A549 (cell line): ENCODE data around the gene TAC3. TPM values are rescaled to one million over a fixed set of nuclear protein-coding genes. Genes with fewer than 3 reads are reported as not detected.
"Not testable (repeated sequence)": the region's sequence is repeated elsewhere in the genome, so short reads cannot be mapped to it uniquely, and the experiment has no call there.

ENCODE experiments used
- ATAC-seq, 2 experiments: fragments of 200-7000 bp in 1 of 2; fragments of >200 bp in 1 of 2; cut with Nextera tagmentation in 1 of 2; cut with Tn5 transposase in 1 of 2; 3 replicates each; pipeline versions ENCODE4 v1.8.0 to v1.9.1; 2018 to 2020; ENCODE audit warnings: mild to moderate bottlenecking in 1 of 2, moderate library complexity in 1 of 2
- CTCF ChIA-PET: fragments of 300-600 bp; sonication (Branson Sonifier 250); formaldehyde crosslinking; extraction: SDS; loops from one replicate; lab custom pipeline; 2021; ENCODE audit warnings: antibody characterized with exemption, inconsistent platforms; lab: Yijun Ruan, JAX
- POLR2A ChIA-PET: fragments of 350-600 bp; formaldehyde crosslinking; extraction: SDS; loops from one replicate; lab custom pipeline; 2021; ENCODE audit warnings: antibody characterized with exemption, inconsistent platforms; lab: Yijun Ruan, JAX
- DNase-seq, 2 experiments: peaks; one replicate each; pipeline versions ENCODE4 v3.0.0 to v3.0.0-alpha.2; 2011 to 2016; ENCODE audit warnings: low read depth in 1 of 2, low spot score in 1 of 2
- FAIRE-seq: peaks from 2 replicates; lab custom pipeline; 2011; peaks lifted over from hg19 to GRCh38; lab: Jason Lieb, UNC
- H3K27ac ChIP-seq, 2 experiments: fragments of >200 bp; sonication (Bioruptor Twin); formaldehyde crosslinking; 3 replicates each; pipeline ENCODE4 v1.5.1; 2016 to 2017
- H3K4me1 ChIP-seq: fragments of >200 bp; sonication (Bioruptor Twin); formaldehyde crosslinking; 3 replicates; pipeline ENCODE4 v1.6.1; 2016
- H3K4me2 ChIP-seq: fragments of >200 bp; sonication (Bioruptor Twin); formaldehyde crosslinking; 3 replicates; pipeline ENCODE4 v1.6.1; 2016
- H3K4me3 ChIP-seq: fragments of >200 bp; sonication (Bioruptor Twin); formaldehyde crosslinking; 3 replicates; pipeline ENCODE4 v1.5.1; 2016
- H3K9me3 ChIP-seq: fragments of >200 bp; sonication (Bioruptor Twin); formaldehyde crosslinking; 3 replicates; pipeline ENCODE4 v1.6.1; 2016
- CBX2 ChIP-seq: fragments of 200-600 bp; sonication (generic); IDR thresholded peaks from 2 replicates; pipeline ENCODE4 v1.6.1; 2016; ENCODE audit warnings: low read depth, mild to moderate bottlenecking, borderline replicate concordance
- CHD4 ChIP-seq: fragments of 200-600 bp; sonication (generic); IDR thresholded peaks from 2 replicates; pipeline ENCODE4 v1.6.1; 2016; ENCODE audit warnings: antibody characterized with exemption, mild to moderate bottlenecking, borderline replicate concordance
- EHF ChIP-seq: fragments of 250-450 bp; sonication (Bioruptor Pico); IDR thresholded peaks from 2 replicates; pipeline ENCODE4 v1.5.0; 2020; ENCODE audit warnings: mild to moderate bottlenecking
- EP300 ChIP-seq, 2 experiments: fragments of >200 bp; sonication (Bioruptor Twin); formaldehyde crosslinking; IDR thresholded peaks; 2 replicates in 1 of 2; 3 replicates in 1 of 2; pipeline ENCODE4 v1.6.1; 2016 to 2017
- ESRRA ChIP-seq: fragments of 150-350 bp; IDR thresholded peaks from 2 replicates; pipeline ENCODE4 v1.6.1; 2014; ENCODE audit warnings: mild to moderate bottlenecking, low read length, borderline replicate concordance
- FOSL2 ChIP-seq, 2 experiments: fragments of 450-650 bp in 1 of 2; fragments of >200 bp in 1 of 2; sonication (Bioruptor Twin) in 1 of 2; formaldehyde crosslinking; IDR thresholded peaks; 2 replicates each; pipeline versions ENCODE4 v1.5.0 to v1.6.1; 2016 to 2020; ENCODE audit warnings: mild to moderate bottlenecking in 1 of 2, moderate library complexity in 1 of 2
- GATA3 ChIP-seq: IDR thresholded peaks from 2 replicates; pipeline ENCODE4 v1.6.1; 2012; ENCODE audit warnings: borderline replicate concordance
- HDAC2 ChIP-seq: fragments of 200-600 bp; sonication (generic); IDR thresholded peaks from 2 replicates; pipeline ENCODE4 v1.6.1; 2016
- HOXA7 ChIP-seq: fragments of 250-450 bp; sonication (Bioruptor Pico); IDR thresholded peaks from 2 replicates; pipeline ENCODE4 v1.5.0; 2020; ENCODE audit warnings: mild to moderate bottlenecking, moderate library complexity
- JUNB ChIP-seq: fragments of >200 bp; sonication (Bioruptor Twin); formaldehyde crosslinking; IDR thresholded peaks from 2 replicates; pipeline ENCODE4 v1.6.1; 2016
- KDM1A ChIP-seq: fragments of 200-600 bp; sonication (generic); IDR thresholded peaks from 2 replicates; pipeline ENCODE4 v1.6.1; 2016; ENCODE audit warnings: low read depth, mild to moderate bottlenecking
- KDM5A ChIP-seq: fragments of 200-600 bp; sonication (generic); IDR thresholded peaks from 2 replicates; pipeline ENCODE4 v1.6.1; 2016; ENCODE audit warnings: antibody characterized with exemption, mild to moderate bottlenecking
- MAFK ChIP-seq: fragments of 450-650 bp; IDR thresholded peaks from 2 replicates; pipeline ENCODE4 v1.6.1; 2014; ENCODE audit not compliant: partially characterized antibody
- NFE2L2 ChIP-seq: fragments of 150-350 bp; conservative IDR thresholded peaks from 2 replicates; pipeline ENCODE4 v1.6.1; 2014; ENCODE audit warnings: low read length
- NPAS2 ChIP-seq: fragments of 250-450 bp; sonication (Bioruptor Pico); IDR thresholded peaks from 2 replicates; pipeline ENCODE4 v1.8.0; 2022; ENCODE audit warnings: mild to moderate bottlenecking, moderate library complexity, borderline replicate concordance
- NR3C1 ChIP-seq: fragments of >200 bp; sonication (Bioruptor Twin); formaldehyde crosslinking; IDR thresholded peaks from 3 replicates; pipeline ENCODE4 v1.6.1; 2017
- POLR2A ChIP-seq: IDR thresholded peaks from 2 replicates; pipeline ENCODE4 v1.6.1; 2012; ENCODE audit warnings: mild to moderate bottlenecking, low read length
- POLR2AphosphoS2 ChIP-seq: conservative IDR thresholded peaks from 2 replicates; pipeline ENCODE4 v1.6.1; 2012; ENCODE audit warnings: low read length, improper control_type of control experiment, inconsistent platforms
- RAD21 ChIP-seq, 2 experiments: fragments of >200 bp in 1 of 2; sonication (Bioruptor Twin) in 1 of 2; formaldehyde crosslinking in 1 of 2; IDR thresholded peaks in 1 of 2; conservative IDR thresholded peaks in 1 of 2; 2 replicates in 1 of 2; 3 replicates in 1 of 2; pipeline ENCODE4 v1.6.1; 2012 to 2018; ENCODE audit warnings: inconsistent platforms in 1 of 2
- RARB ChIP-seq: fragments of 250-450 bp; sonication (Bioruptor Pico); IDR thresholded peaks from 2 replicates; pipeline ENCODE4 v1.8.0; 2021; ENCODE audit warnings: mild to moderate bottlenecking, moderate library complexity
- RCOR1 ChIP-seq: fragments of 150-350 bp; IDR thresholded peaks from 2 replicates; pipeline ENCODE4 v1.6.1; 2014; ENCODE audit warnings: antibody characterized with exemption, low read length, low read depth
- SMC3 ChIP-seq: fragments of >200 bp; sonication (Bioruptor Twin); formaldehyde crosslinking; IDR thresholded peaks from 3 replicates; pipeline ENCODE4 v1.6.1; 2018; ENCODE audit warnings: inconsistent platforms
- SREBF2 ChIP-seq: fragments of 450-650 bp; IDR thresholded peaks from 2 replicates; pipeline ENCODE4 v1.6.1; 2014; ENCODE audit warnings: mild to moderate bottlenecking, moderate library complexity
- ZC3H11A ChIP-seq: fragments of 450-650 bp; IDR thresholded peaks from 2 replicates; pipeline ENCODE4 v1.6.1; 2014; ENCODE audit warnings: antibody characterized with exemption, mild to moderate bottlenecking
- ZNF302 ChIP-seq: fragments of 250-450 bp; sonication (Bioruptor Pico); IDR thresholded peaks from 2 replicates; pipeline ENCODE4 v1.9.0; 2021; ENCODE audit warnings: inconsistent platforms, mild to moderate bottlenecking, moderate library complexity
- ZSCAN20 ChIP-seq: fragments of 250-450 bp; sonication (Bioruptor Pico); IDR thresholded peaks from 2 replicates; pipeline ENCODE4 v1.8.0; 2022; ENCODE audit warnings: mild to moderate bottlenecking, moderate library complexity
- WGBS: methylation state at CpG from one replicate; pipeline ENCODE4 v1.1.6; 2017; ENCODE audit errors: missing lambda C conversion rate; 5-methylcytosine and 5-hydroxymethylcytosine counted together
- polyA plus RNA-seq, 4 experiments: library from polyadenylated mRNA; depleted of rRNA in 3 of 4; stranded (reverse); fragments of >200 nt; fragmentation: RNase III in 1 of 4; extraction: RNeasy Plus Mini Kit Qiagen cat#74134 plus additional on column Dnase treatment in 1 of 4; gene quantifications; 2 replicates in 3 of 4; 3 replicates in 1 of 4; pipeline ENCODE4 v1.2.3, GENCODE V29; 2011 to 2017
- TF ChIP-seq, protein P1 (sequence below): IDR thresholded peaks from 2 replicates; pipeline ENCODE4 v1.6.1; 2012
- TF ChIP-seq, protein P2 (sequence below): IDR thresholded peaks from 2 replicates; pipeline ENCODE4 v1.6.1; 2012
- TF ChIP-seq, protein P3 (sequence below): fragments of 450-650 bp; IDR thresholded peaks from 2 replicates; pipeline ENCODE4 v1.6.1; 2014; ENCODE audit warnings: antibody characterized with exemption
- TF ChIP-seq, protein P4 (sequence below): fragments of 200-600 bp; sonication (generic); IDR thresholded peaks from 2 replicates; pipeline ENCODE4 v1.6.1; 2016; ENCODE audit warnings: antibody characterized with exemption, mild to moderate bottlenecking, moderate library complexity

TAC3 gene
- polyA plus RNA-seq, 2 of the 4 experiments (the other 2 are of a cell fraction): 0.16 TPM; not detected in 1

DNA sequence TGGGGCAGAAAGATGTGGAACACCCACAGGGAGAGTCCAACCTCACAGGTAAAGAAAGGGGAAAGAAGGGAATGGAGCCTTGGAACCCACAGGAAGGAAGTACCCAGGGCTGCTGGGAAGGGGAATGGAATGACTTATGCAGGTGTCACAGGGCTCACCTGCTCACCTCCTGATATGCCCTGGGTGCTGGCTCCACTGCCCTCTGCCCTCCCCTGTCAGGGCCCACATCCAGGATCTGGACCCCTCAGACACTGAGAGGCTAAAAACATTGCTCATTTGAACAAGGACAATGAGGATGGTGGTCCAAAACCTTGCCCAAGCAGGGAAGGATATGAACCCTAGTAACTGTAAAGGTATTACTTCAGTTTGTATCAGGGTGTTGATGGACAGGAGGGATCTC, 29.3 kb downstream of the TAC3 start:
- peak overlapping the region; percentile 22 to 34; a peak in 2 of 6 replicates for H3K27ac ChIP-seq
- H3K4me1 ChIP-seq: peaks cover 13% of the 10 kb centered on the region; the same call in 2 of the 3 replicates
- POLR2A ChIA-PET: interaction anchor here (0.6 to 1.2 kb wide), 2 partner anchors 254 to 299 kb away, joined by 3 to 6 read pairs; partner anchors contain the start of gene PTGES3
- no peaks in the 10 kb centered on the region for H3K9me3 ChIP-seq
- TF ChIP-seq NFE2L2 (no peak), NPAS2 (CRISPR knock-in tag) (no peak), KDM1A (no peak), CBX2 (no peak), FOSL2 (IDR thresholded peaks at IDR 0.05) (no peak), FOSL2 (CRISPR knock-in tag; IDR thresholded peaks at IDR 0.05) (no peak), EP300 (IDR thresholded peaks at IDR 0.05) (no peak), HDAC2 (no peak), EHF (CRISPR knock-in tag) (no peak), HOXA7 (no peak), ZSCAN20 (CRISPR knock-in tag) (no peak), SREBF2 (no peak), ZC3H11A (no peak), MAFK (no peak), RARB (CRISPR knock-in tag) (no peak), ZNF302 (CRISPR knock-in tag) (no peak), POLR2AphosphoS2 (no peak)
- TF ChIP-seq, protein P1, sequence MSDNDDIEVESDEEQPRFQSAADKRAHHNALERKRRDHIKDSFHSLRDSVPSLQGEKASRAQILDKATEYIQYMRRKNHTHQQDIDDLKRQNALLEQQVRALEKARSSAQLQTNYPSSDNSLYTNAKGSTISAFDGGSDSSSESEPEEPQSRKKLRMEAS: no peak
- TF ChIP-seq, protein P2, sequence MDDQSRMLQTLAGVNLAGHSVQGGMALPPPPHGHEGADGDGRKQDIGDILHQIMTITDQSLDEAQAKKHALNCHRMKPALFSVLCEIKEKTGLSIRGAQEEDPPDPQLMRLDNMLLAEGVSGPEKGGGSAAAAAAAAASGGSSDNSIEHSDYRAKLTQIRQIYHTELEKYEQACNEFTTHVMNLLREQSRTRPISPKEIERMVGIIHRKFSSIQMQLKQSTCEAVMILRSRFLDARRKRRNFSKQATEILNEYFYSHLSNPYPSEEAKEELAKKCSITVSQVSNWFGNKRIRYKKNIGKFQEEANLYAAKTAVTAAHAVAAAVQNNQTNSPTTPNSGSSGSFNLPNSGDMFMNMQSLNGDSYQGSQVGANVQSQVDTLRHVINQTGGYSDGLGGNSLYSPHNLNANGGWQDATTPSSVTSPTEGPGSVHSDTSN: no peak
- TF ChIP-seq, protein P3, sequence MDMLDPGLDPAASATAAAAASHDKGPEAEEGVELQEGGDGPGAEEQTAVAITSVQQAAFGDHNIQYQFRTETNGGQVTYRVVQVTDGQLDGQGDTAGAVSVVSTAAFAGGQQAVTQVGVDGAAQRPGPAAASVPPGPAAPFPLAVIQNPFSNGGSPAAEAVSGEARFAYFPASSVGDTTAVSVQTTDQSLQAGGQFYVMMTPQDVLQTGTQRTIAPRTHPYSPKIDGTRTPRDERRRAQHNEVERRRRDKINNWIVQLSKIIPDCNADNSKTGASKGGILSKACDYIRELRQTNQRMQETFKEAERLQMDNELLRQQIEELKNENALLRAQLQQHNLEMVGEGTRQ: no peak
- ATAC-seq: no peak
- DNase-seq: no peak
- FAIRE-seq: no peak
- H3K4me3 ChIP-seq: no peak overlapping the region
- no peak overlapping the region for H3K4me2 ChIP-seq
- CTCF ChIA-PET: interaction anchor here (0.8 to 5.0 kb wide), 46 partner anchors 8 to 423 kb away, joined by 3 to 119 read pairs (median 4); partner anchors contain the start of genes HSD17B6, NACA, PRIM1 and SDR9C7

DNA sequence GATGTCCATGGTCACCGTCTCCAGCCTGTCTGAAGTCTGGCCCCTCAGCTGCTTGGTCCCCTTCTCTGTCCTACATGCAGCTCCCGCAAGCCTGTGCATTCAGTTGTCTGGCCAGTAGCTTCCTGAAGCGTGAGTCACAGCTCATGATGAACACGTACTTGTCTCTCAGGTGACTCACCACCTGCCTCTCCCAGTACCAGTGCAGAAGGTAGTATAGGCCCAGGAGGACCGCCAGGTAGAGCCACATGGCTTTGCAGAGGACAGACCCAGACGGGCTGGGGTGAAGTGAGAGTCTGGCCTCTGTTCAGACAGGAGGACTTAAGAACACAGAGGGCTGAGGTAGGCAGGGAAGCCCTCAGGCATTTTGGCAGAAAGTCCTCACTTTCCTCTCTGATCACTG, 30.6 kb downstream of the TAC3 start:
- Histone ChIP-seq H3K27ac (peak overlapping the region; percentile 34 to 38; a peak in 4 of 6 replicates), H3K4me2 (peak overlapping the region; percentile 51), H3K4me1 (peaks cover 13% of the 10 kb centered on the region; the same call in 2 of the 3 replicates)
- ChIA-PET CTCF (interaction anchor here (0.9 to 5.0 kb wide), 10 partner anchors 15 to 226 kb away, joined by 3 to 119 read pairs (median 23); partner anchors contain the start of gene HSD17B6), POLR2A (interaction anchor here (0.6 to 1.3 kb wide), 2 partner anchors 145 to 260 kb away, joined by 3 read pairs; partner anchors contain the start of gene NACA)
- TF ChIP-seq JUNB: 0 out of 2 replicates have a peak, but pooled peaks have one; percentile 31
- 0 out of 2 replicates have a peak, but pooled peaks have one; percentile 17 for TF ChIP-seq FOSL2 (IDR thresholded peaks at IDR 0.05)
- TF ChIP-seq FOSL2 (CRISPR knock-in tag; IDR thresholded peaks at IDR 0.05): peak; percentile 97
- TF ChIP-seq, protein P1: peak; percentile 65
- FAIRE-seq: peak; percentile 94
- H3K4me3 ChIP-seq, H3K9me3 ChIP-seq: not testable (repeated sequence)
- peak; percentile 69 to 80 for DNase-seq
- 0% methylated on average over 4 of the region's 6 CpGs for WGBS
- peak; percentile 94 to 98 for ATAC-seq

DNA sequence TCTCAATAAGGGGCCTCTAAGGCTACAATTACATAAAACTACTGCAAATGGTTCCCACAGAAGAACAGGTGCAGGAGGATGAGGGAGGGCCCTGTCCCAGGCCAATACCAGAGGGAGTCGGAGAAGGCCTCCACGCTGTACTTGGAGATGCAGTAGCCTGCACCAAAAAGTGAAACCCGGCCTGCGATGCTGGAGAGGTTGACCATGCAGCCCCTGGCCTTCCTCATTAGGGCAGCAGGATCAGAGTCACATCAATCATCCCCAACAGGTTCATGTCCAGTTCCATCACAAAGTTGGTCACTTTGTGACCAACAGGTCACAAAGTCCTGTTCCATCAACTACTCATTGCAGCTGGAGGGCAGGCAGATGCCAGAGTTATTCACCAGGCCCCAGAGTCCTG, 32.9 kb downstream of the TAC3 start:
- no peak for FAIRE-seq
- WGBS: 71% methylated on average over 4 of the region's 4 CpGs
- no peak for DNase-seq
- ATAC-seq: no peak
- Histone ChIP-seq H3K4me1 (peaks cover 7% of the 10 kb centered on the region; the same call in 2 of the 3 replicates), H3K27ac (no peak overlapping the region), H3K4me3 (no peak overlapping the region), H3K9me3 (no peaks in the 10 kb centered on the region), H3K4me2 (no peak overlapping the region)
- ChIA-PET CTCF (interaction anchor here (2.0 to 2.8 kb wide), 2 partner anchors 143 to 347 kb away, joined by 5 to 12 read pairs; no protein-coding TSS in a partner anchor), POLR2A (no interaction called here)
- TF ChIP-seq RCOR1 (no peak), SMC3 (no peak), RAD21 (conservative IDR thresholded peaks at IDR 0.05 in 1 of 2, IDR thresholded peaks at IDR 0.05 in 1 of 2) (no peak), NR3C1 (no peak), GATA3 (no peak), SREBF2 (no peak), JUNB (no peak), FOSL2 (IDR thresholded peaks at IDR 0.05) (no peak), FOSL2 (CRISPR knock-in tag; IDR thresholded peaks at IDR 0.05) (no peak), CHD4 (no peak), ZC3H11A (no peak), KDM5A (no peak), ESRRA (no peak), POLR2A (no peak)
- TF ChIP-seq, protein P4, sequence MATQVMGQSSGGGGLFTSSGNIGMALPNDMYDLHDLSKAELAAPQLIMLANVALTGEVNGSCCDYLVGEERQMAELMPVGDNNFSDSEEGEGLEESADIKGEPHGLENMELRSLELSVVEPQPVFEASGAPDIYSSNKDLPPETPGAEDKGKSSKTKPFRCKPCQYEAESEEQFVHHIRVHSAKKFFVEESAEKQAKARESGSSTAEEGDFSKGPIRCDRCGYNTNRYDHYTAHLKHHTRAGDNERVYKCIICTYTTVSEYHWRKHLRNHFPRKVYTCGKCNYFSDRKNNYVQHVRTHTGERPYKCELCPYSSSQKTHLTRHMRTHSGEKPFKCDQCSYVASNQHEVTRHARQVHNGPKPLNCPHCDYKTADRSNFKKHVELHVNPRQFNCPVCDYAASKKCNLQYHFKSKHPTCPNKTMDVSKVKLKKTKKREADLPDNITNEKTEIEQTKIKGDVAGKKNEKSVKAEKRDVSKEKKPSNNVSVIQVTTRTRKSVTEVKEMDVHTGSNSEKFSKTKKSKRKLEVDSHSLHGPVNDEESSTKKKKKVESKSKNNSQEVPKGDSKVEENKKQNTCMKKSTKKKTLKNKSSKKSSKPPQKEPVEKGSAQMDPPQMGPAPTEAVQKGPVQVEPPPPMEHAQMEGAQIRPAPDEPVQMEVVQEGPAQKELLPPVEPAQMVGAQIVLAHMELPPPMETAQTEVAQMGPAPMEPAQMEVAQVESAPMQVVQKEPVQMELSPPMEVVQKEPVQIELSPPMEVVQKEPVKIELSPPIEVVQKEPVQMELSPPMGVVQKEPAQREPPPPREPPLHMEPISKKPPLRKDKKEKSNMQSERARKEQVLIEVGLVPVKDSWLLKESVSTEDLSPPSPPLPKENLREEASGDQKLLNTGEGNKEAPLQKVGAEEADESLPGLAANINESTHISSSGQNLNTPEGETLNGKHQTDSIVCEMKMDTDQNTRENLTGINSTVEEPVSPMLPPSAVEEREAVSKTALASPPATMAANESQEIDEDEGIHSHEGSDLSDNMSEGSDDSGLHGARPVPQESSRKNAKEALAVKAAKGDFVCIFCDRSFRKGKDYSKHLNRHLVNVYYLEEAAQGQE: no peak
